Right lobe of liver (tissue), 6 donors: ENCODE results near the gene CHI3L2. TPM values are rescaled to one million over a fixed set of nuclear protein-coding genes. Genes with fewer than 3 reads are reported as not detected.

Experiments
- ATAC-seq, 4 donors: fragments of 200-7000 bp; cut with Tn5 transposase; one replicate each; pipeline ENCODE4 v1.9.1; 2020; ENCODE audit warnings: mild to moderate bottlenecking in 4 of 4, moderate library complexity in 4 of 4
- DNase-seq, 3 donors: peaks; one replicate each; pipeline ENCODE4 v3.0.0-alpha.2; 2020
- H3K27ac ChIP-seq, 3 donors: fragments of 200-600 bp; one replicate each; pipeline ENCODE4 v1.8.0; 2022
- H3K27me3 ChIP-seq, 2 donors: fragments of 200-600 bp; one replicate each; pipeline ENCODE4 v1.8.0; 2022
- H3K36me3 ChIP-seq, 4 donors: fragments of 200-600 bp; sonication (generic) in 1 of 4; one replicate each; pipeline versions ENCODE4 v1.5.1 to v1.8.0; 2017 to 2022; ENCODE audit warnings: control low read depth in 1 of 4
- H3K4me1 ChIP-seq, 4 donors: fragments of 200-600 bp; sonication (generic) in 1 of 4; one replicate each; pipeline versions ENCODE4 v1.5.1 to v1.8.0; 2017 to 2022; ENCODE audit warnings: control low read depth in 1 of 4
- H3K4me3 ChIP-seq, 3 donors: fragments of 200-600 bp; one replicate each; pipeline ENCODE4 v1.8.0; 2022
- H3K9me3 ChIP-seq, 4 donors: fragments of 200-600 bp; sonication (generic) in 1 of 4; one replicate each; pipeline versions ENCODE4 v1.5.1 to v1.8.0; 2017 to 2022; ENCODE audit warnings: control low read depth in 1 of 4
- CTCF ChIP-seq, 4 donors: fragments of 200-600 bp in 3 of 4; fragments of 450-650 bp in 1 of 4; IDR thresholded peaks; one replicate each; pipeline versions ENCODE4 v1.5.1 to v1.8.0; 2016 to 2022; ENCODE audit warnings: antibody characterized with exemption in 4 of 4, mild to moderate bottlenecking in 2 of 4
- POLR2A ChIP-seq: fragments of 450-650 bp; IDR thresholded peaks from one replicate; pipeline ENCODE4 v1.6.1; 2017; ENCODE audit warnings: antibody characterized with exemption, mild to moderate bottlenecking
- WGBS: methylation state at CpG from one replicate; pipeline ENCODE4 v1.1.6; 2018; ENCODE audit warnings: low coverage, low lambda C conversion rate; ENCODE audit not compliant: insufficient coverage; ENCODE audit errors: missing lambda C conversion rate; 5-methylcytosine and 5-hydroxymethylcytosine counted together
- intact Hi-C, 2 donors: fragments of 100-400 bp; cut with DNase I; formaldehyde crosslinking; loops; one replicate each; pipeline versions ENCODE4 v1.11.2 to v1.14.1; 2022
- total RNA-seq, 6 experiments: library from RNA; depleted of rRNA in 2 of 6; stranded (reverse); fragments of >200 nt in 2 of 6; fragmentation: NEBNext Ultra II Directional in 3 of 6; extraction: Animal tissue kit (Norgen Biotek cat#: 25700) in 3 of 6; gene quantifications; one replicate each; pipeline versions ENCODE4 v1.1.0 to v1.2.4, GENCODE V29; 2016 to 2023
- donor health status: DM: no; HTN: yes; CAD: no.
- donor health status: DM: no; HTN: no; CAD: no.
- donor health status: DM: no; HTN: no; CAD: no.
- donor health status: DM: no; HTN: yes; CAD: no.
- donor health status: DM: no; HTN: yes; CAD: no.

Gene CHI3L2
- total RNA-seq, 6 experiments from 2014 or later, result 0.15 to 0.58 (median 0.26) TPM; not detected in 1

- no peak for DNase-seq
- Histone ChIP-seq H3K36me3 (no peaks in the 10 kb centered on the region), H3K27me3 (peaks cover 0 to 1% of the 10 kb centered on the region in 2 donors), H3K27ac (no peak overlapping the region), H3K4me3 (no peak overlapping the region), H3K4me1 (no peaks in the 10 kb centered on the region), H3K9me3 (no peaks in the 10 kb centered on the region)
- intact Hi-C loops, result no loop called here
- TF ChIP-seq POLR2A (no peak), CTCF (IDR thresholded peaks at IDR 0.05) (no peak)
- no peak for ATAC-seq
Measured at GRCh38 chr1:111275780-111276433, 48.4 kb downstream of the CHI3L2 start.

- Histone ChIP-seq H3K27ac (no peak overlapping the region), H3K9me3 (no peaks in the 10 kb centered on the region), H3K4me3 (no peak overlapping the region), H3K4me1 (no peaks in the 10 kb centered on the region), H3K36me3 (no peaks in the 10 kb centered on the region), H3K27me3 (no peaks in the 10 kb centered on the region)
- intact Hi-C loops, result no loop called here
- TF ChIP-seq CTCF (IDR thresholded peaks at IDR 0.05), result no peak
- TF ChIP-seq POLR2A, result no peak
- ATAC-seq, result no peak
- no peak for DNase-seq
- WGBS, result 74% methylated on average over 4 of the region's 4 CpGs
Measured at GRCh38 chr1:111279144-111279543, 51.6 kb downstream of the CHI3L2 start.

- Histone ChIP-seq H3K4me1 (no peaks in the 10 kb centered on the region), H3K27me3 (no peaks in the 10 kb centered on the region), H3K27ac (no peak overlapping the region), H3K9me3 (no peaks in the 10 kb centered on the region), H3K4me3 (no peak overlapping the region), H3K36me3 (no peaks in the 10 kb centered on the region)
- no peak for TF ChIP-seq CTCF (IDR thresholded peaks at IDR 0.05)
- TF ChIP-seq POLR2A, result no peak
- intact Hi-C loops, result no loop called here
- DNase-seq (no peak), ATAC-seq (no peak)
Measured at GRCh38 chr1:111280267-111280666, 52.8 kb downstream of the CHI3L2 start.

- Histone ChIP-seq H3K27ac (no peak overlapping the region), H3K27me3 (no peaks in the 10 kb centered on the region), H3K4me3 (no peak overlapping the region), H3K9me3 (no peaks in the 10 kb centered on the region), H3K36me3 (no peaks in the 10 kb centered on the region), H3K4me1 (no peaks in the 10 kb centered on the region)
- ATAC-seq, result no peak
- intact Hi-C loops, result no loop called here
- DNase-seq, result no peak
- WGBS, result 85% methylated on average over 5 of the region's 5 CpGs
- TF ChIP-seq POLR2A (no peak), CTCF (IDR thresholded peaks at IDR 0.05) (no peak)
Measured at GRCh38 chr1:111281411-111281810, 53.9 kb downstream of the CHI3L2 start.

GRCh38 chr1:111283838-111284237 lies 56.3 kb downstream of the CHI3L2 start:
- no peak overlapping the region for H3K4me3 ChIP-seq
- H3K27ac ChIP-seq, result no peak overlapping the region
- intact Hi-C loops, result no loop called here
- no peak for DNase-seq
- no peaks in the 10 kb centered on the region for H3K36me3 ChIP-seq
- TF ChIP-seq CTCF (IDR thresholded peaks at IDR 0.05) (no peak), POLR2A (no peak)
- no peak for ATAC-seq
- no peaks in the 10 kb centered on the region for H3K27me3 ChIP-seq
- no peaks in the 10 kb centered on the region for H3K4me1 ChIP-seq
- no peaks in the 10 kb centered on the region for H3K9me3 ChIP-seq
